ELF-1 (cell line): ENCODE results near the gene FANCG.
A peak's percentile ranks its signal among the peaks of the same experiment; 100 is the strongest.

Experiments used
- DNase-seq: peaks from one replicate; pipeline ENCODE4 v3.0.0-alpha.2; 2016; ENCODE audit warnings: low read depth, low spot score

FANCG gene

DNA sequence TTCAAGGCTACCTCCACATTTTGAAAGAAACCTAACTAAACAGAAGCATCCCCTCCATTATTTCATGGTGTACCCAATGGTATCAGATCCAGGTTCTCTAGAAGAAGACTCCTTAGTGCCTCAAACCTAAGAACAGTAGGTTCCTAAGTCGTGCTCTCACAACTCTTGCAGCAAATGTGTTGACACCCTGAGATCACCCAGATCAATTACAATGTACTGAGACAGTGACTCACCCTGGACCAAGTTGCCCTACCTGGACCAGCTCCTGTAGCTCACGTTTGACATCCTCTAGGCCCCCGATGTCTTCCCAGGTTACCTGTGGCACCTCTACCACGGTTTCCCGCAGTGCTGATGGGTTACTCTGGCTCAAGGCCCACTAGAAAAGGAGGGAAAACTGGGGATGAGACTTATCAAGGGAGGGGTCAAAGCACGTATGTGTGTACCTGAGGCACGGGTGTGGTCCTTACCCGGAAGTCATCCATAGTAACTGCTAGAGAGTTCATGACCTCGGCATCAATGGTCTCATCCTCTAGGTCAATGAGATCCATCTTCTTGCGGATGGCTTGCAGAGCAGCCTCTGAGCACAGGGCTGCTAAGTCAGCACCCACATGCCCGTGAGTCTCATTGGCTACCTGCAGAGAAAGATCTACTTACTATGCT, 19.1 kb downstream of the FANCG start:
- DNase-seq = no peak

GRCh38 chr9:35059438-35059837, 20.3 kb downstream of the FANCG start:
- DNase-seq = no peak

GRCh38 chr9:35057271-35057620, 22.5 kb downstream of the FANCG start:
- DNase-seq = no peak

DNA sequence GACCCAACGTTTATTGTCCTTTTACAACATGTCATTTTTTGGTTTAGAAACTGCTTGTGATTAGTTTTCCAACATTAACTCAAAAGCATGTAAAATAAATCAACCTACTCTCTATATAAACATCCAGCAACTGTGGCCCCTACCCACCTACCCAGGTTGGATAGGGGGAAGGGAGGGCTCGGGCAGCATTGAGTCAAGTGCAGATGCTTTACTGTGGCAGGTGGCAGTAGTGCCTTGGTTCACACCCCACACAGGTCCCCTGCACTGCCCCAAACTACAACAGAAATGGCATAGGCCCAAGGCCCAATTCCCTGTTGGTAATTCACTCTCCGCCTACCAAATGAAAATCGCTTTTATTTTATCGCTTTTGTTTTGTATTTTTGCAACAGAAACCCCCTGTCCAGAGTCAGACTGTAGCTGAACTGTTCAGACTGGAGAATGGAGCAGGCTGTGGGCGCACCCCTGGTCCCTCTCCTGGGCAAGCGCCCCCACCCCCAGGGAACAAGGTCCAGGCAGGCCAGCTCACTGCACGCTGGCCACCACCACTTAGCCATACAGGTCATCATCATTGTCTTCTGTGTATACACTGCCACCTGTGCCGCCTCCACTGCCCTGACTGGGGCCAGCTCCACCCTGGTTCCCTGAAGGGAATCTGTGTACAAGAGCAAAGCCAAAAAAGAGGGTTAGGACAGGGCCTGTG, 23.0 kb downstream of the FANCG start:
- DNase-seq = no peak

DNA sequence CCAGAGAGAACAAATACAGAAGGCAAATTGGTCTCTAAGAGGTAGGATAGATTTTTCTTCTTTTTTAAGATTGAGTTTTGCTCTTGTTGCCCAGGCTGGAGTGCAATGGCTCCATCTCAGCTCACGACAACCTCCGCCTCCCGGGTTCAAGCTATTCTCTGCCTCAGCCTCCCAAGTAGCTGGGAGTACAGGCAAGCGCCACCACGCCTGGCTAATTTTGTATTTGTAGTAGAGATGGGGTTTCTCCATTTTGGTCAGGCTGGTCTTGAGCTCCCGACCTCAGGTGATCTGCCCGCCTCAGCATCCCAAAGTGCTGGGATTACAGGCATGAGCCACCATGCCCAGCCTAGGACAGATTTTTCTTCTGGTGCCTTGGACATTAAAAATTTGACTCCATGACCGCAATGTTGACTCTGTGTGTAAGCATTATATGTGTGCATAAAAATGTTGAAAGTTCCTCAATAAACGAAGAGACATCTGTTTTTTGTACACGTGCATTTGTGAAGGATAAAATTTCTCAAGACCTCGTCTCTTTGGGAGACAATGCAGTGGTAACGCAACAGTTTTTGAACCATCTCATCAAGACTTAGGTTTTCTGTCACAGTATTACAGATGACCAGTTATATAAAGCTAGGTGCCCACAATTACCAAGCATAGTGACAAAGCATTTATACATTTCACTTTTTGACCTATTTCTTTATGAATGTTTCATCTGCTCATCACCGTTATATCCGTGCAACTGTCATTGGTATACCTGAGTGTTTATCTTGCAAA, 24.7 kb downstream of the FANCG start:
- DNase-seq = no peak

DNA sequence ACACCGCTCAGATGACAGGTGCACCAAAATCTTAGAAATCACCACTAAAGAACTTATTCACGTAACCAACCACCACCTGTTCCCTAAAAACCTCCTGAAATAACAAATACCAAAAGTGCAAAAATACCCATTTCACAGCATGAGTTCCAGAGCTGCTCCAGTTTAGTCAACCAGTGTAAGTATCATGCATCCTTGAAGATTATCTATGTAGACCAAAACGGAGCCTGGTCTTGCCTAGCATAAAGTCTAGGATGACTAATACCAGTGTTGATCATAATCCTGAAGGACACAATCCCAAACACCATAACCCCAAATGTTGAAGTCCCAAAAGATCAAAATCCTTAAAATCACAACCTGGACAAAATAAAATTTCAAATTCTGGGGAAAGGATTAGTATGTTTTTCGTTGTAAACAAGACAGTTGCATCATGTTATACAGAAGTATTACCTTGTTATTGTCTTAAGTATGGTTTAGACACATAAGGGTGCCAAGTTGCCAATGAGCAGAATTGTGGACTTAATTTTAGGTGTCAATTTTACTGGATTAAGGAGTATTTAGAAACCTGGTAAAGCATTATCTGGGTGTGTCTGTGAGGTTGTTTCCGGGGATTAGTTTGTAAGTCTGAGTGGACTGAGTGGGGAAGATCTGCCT, 25.4 kb downstream of the FANCG start:
- no peak for DNase-seq

DNA sequence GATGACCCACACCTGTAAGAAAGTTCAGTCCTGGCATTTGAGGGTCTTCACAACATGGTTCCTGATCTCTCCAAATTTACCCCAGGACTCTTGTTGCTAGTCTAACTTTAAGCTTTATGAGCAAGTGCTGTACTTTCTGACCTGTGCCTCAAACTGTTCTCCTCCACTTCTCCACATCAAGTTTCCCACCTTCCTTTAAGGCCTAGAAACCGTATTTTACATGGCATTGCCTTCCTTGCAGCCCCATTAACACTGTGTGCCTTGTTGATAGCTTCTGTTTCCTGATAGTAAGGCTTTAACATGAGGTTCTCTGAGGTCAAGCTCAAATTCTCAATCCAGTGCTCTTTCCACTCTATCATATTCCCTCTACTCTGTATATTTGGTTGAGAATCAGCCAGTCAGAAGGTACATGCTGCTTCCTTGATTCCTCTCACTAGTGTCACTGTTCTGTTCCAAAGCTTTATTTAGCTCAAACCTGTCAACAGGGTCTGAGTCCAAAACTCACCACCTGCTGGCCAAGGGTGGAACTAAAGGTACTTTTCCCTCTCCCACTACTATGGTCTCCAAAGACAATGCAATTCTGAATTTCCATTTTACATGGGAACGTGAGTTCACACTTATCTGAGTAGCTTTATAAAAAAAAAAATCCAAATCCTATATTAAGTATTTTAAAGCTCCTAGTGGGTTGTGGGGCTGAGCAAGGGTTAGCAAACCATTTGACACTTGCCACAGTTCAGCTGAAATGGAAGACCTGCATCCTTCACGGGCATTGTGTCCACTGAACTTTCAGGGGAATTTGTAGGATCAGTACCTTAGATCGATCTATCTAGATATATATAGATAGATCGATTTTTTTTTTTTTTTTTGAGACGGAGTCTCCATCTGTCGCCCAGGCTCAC, 28.4 kb downstream of the FANCG start:
- peak; percentile 62 for DNase-seq

DNA sequence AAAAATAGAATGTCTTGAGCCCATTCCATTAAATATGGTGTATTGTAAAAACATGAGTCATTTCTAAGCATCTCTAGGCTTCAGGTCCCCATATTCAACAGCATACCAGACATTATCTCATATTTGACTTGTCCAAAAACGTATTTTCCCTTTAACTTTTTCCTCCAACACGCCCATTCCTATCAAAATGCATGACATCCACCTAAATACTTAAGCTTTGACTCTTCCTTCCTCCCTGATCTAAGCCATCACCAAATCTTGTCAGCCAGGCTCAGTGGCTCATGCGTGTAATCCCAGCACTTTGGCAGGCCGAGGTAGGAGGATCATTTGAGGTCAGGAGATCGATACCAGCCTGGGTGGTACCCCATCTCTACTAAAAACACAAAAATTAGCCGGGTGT, 31.2 kb downstream of the FANCG start:
- no peak for DNase-seq

DNA sequence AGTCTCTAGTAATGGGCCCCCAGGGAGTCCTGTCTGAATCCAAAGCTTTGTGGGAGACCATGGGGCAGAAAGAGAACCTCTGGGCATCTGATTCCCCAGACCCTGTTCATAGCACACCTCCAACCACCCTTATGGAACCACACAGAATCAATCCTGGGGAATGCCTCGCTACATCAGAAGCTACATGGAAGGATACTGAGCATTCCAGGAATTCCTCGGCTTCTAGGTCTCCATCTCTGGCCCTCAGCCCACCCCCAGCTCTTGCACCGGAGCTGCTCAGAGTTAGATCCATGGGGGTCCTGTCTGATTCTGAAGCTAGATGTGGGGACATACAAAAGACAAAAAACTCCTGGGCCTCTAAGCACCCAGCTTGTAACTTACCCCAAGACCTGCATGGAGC, 35.7 kb downstream of the FANCG start:
- no peak for DNase-seq

GRCh38 chr9:35042891-35043545, 36.7 kb downstream of the FANCG start:
- no peak for DNase-seq

GRCh38 chr9:35042081-35042604, 37.6 kb downstream of the FANCG start:
- peak; percentile 34 for DNase-seq

DNA sequence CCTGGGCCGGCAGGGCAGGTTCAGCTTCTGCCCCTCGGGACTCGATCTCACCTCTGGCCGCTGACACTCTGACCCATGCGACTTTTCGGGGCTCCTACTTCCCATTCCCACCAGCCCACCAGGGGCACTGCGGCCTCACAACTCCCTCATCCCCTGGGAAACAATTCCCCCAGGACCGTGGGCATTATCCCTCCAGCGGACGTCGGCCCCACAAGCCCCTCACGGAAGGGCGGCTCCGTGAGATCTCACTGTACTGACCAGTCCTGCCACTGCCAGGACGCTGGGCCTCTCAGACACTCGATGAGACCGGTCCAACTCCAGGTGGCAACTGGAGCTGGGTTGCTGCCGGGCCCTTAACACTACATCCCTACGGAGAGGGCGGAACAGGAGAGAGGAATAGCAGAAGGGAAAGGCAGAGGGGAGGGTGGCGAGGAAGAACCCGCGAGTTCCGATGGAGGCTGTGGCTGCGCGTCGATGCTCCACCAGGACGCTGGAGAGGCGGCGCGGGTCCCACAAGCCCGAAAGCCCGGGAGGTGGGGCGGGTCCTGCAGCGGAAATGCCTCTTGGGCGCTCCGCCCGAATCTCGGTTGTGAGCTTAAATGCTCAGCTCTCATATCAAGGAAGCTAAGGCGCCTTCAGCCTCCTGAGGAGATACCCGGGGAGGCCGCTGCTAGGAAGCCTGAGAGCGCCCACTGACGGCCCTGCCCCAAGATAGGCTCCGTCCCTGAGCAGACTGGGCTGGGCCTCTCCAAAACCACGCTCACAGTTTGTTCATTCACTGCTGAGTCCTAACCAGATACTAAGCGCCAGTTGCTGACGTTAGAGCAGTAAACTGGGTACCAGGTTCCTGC, 43.7 kb downstream of the FANCG start:
- DNase-seq = peak; percentile 87

GRCh38 chr9:35033101-35033500, 46.6 kb downstream of the FANCG start:
- DNase-seq = no peak

GRCh38 chr9:35029852-35030251, 49.9 kb downstream of the FANCG start:
- DNase-seq = no peak

DNA sequence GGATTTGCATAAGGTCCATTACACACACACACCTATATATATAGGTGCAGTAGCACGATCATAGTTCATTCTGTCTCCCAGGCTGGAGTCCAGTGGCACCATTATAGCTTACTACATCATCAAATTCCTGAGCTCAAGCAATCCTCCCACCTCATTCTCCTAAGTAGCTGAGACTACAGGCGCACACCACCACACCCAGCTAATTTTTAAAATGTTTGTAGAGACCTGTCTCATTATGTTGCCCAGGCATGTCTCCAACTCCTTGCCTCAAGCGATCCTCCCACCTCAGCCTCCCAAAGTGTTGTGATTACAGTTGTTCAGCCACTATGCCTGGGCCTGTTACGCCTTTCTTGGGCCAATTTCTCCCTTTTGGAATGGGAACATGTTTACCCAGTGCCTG, 50.5 kb downstream of the FANCG start:
- DNase-seq = no peak

DNA sequence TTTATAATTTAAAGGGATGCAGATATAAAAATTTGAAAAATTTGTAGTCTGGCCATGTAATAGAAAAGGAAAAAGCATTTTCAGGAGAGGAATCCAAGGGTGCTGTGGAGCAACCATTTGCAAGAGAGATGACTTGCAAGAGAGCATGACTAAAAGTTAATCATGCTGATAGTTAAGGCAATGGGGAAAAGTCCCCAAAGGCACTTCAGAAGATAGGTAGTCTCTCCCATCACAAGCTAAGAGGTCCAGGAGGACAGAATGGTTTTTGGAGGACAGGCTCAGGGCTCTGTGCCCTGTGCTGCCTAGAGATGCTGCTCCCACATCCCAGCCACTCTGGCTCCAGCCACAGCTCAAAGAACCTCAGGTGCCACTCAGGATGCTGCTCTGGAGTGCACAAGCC, 51.4 kb downstream of the FANCG start:
- no peak for DNase-seq

GRCh38 chr9:35027860-35028259, 51.9 kb downstream of the FANCG start:
- DNase-seq = no peak

DNA sequence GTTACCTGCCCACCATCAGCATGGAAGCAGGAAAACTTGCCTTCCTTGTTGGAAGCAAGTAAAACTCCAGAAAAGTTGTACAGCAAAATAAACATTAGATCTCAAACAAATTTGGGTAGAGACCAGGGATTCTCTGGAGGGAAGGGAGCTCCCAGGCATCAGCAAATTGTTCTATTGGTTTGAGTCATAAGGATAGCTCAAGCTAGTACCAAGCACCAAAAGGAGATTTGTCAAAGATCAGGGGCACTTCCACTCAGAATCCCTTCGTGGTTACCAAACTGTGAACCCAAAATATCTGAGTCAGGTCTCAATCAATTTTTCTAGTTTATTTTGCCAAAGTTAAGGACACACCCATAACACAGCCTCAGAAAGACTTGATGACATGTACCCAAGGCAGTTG, 52.4 kb downstream of the FANCG start:
- no peak for DNase-seq

GRCh38 chr9:35026671-35027070, 53.1 kb downstream of the FANCG start:
- DNase-seq = no peak
